Natural killer cell treated with Interleukin-12 subunit alpha and Interleukin-12 subunit beta and Interleukin-15 and Interleukin-18, amount 100 ng/mL, for 72 hours (primary cell): Measurements from ENCODE around the gene SLC43A2. TPM values are rescaled to one million over a fixed set of nuclear protein-coding genes. Genes with fewer than 3 reads are reported as not detected.
"Not testable (repeated sequence)": the region's sequence is repeated elsewhere in the genome, so short reads cannot be mapped to it uniquely, and the experiment has no call there.

Experiments
- ATAC-seq, 2 donors: fragments of 150-1000 bp; cut with Tn5 transposase in 1 of 2; sonication (Bioruptor Pico), chemical (Tn5 transposase) in 1 of 2; 2 replicates each; pipeline ENCODE4 v1.10.0; 2021
- DNase-seq: peaks from one replicate; pipeline ENCODE4 v3.0.0; 2022; ENCODE audit warnings: low spot score
- H3K27ac Mint-ChIP-seq, 2 donors: 1 replicate in 1 of 2; 2 replicates in 1 of 2; pipeline ENCODE4 v1.8.0; 2022; ENCODE audit warnings: mixed read lengths in 2 of 2, mild to moderate bottlenecking in 1 of 2, moderate library complexity in 1 of 2
- H3K27me3 Mint-ChIP-seq, 2 donors: 1 replicate in 1 of 2; 2 replicates in 1 of 2; pipeline ENCODE4 v1.8.0; 2022; ENCODE audit warnings: mixed read lengths in 2 of 2
- H3K36me3 Mint-ChIP-seq: one replicate; pipeline ENCODE4 v1.8.0; 2022; ENCODE audit warnings: mixed read lengths
- H3K4me1 Mint-ChIP-seq, 2 donors: 1 replicate in 1 of 2; 2 replicates in 1 of 2; pipeline ENCODE4 v1.8.0; 2022; ENCODE audit warnings: low read depth in 2 of 2, mixed read lengths in 2 of 2, mild to moderate bottlenecking in 1 of 2
- H3K4me3 Mint-ChIP-seq: one replicate; pipeline ENCODE4 v1.8.0; 2022; ENCODE audit warnings: mixed read lengths
- H3K9me3 Mint-ChIP-seq: 2 replicates; pipeline ENCODE4 v1.8.0; 2022; ENCODE audit warnings: mixed read lengths
- total RNA-seq, 2 donors: library from RNA; stranded (reverse); gene quantifications; one replicate each; pipeline ENCODE4 v1.2.3, GENCODE V29; 2022

Gene SLC43A2
- 1 to 10 TPM; 4.9 to 5.0 TPM for total RNA-seq

DNA sequence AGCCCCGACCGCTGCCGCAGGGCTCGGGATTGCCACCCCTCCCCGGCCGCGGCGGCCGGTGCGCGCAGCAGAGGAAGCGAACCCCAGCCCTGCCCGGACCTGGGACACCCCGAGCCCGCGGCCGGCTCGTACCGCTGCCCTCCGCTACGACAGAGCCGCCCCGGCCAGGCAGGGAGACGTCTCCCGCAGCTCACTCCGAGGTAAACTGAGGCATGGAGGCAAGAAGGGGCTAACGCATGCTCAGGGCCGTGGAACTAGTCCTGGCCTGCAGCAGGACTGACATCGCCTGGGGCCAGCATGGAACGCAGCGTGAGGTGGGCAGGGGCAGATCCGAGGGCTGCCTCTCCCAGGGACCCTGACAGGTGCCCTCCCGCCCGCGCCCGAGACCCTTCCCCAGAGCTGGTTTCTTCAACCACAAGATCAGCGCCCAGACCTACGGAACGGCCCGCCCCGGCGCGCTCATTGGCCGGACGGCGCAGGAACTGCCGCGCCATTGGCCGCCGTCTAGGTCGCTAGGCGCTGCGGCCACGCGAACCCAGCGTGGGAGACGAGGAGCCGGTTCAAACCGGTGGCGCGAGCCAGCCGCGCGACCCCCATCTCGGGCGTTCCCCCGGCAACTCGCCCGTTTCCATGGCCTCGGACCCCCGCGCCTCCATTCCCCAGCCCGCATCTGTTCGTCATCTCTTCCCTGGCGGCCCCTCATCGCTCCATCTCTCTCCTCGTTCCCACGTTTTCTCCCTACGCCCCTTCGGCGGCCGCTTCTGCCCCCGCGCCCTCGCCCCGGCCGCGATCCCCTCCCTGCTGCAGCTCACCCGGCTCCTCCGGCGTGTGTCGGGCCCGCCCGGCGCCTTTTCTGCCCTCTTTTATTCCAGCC lies at the start of gene SLC43A2:
SLC43A2 (minus strand) TSS at position 853 of the 874 bp plus-strand sequence. CDS start 960 bp downstream, outside the sequence.
- no peaks in the 10 kb centered on the region for H3K36me3 Mint-ChIP-seq
- peak within 1 kb of the TSS; percentile 87 for H3K4me3 Mint-ChIP-seq
- peak; percentile 86 for DNase-seq
- H3K4me1 Mint-ChIP-seq = peaks cover 12 to 14% of the 10 kb centered on the region in 2 donors
- peaks cover 7 to 11% of the 10 kb centered on the region in 2 donors for H3K27me3 Mint-ChIP-seq
- H3K9me3 Mint-ChIP-seq = no peaks in the 10 kb centered on the region
- peak; percentile 86 to 89 for ATAC-seq
- peak within 1 kb of the TSS; percentile 56 to 81 for H3K27ac Mint-ChIP-seq

DNA sequence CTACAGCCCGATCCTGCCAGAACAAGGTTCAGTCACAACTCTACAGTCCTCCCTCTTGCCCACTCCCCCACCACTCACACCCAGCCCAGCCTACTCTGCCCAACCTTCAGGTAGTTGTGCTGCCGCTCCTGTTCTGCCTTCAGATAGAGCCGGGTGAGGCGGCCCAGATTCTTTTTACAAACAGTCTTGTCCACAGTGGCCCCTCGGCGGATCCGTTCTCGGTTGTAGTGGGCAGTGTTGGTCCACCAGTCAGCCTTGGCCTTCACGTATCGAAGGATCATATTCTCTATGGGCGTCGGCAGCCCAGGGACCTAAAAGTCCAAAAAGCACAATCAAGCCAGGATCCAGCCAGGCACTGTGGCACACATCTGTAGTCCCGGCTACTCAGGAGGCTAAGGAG lies 47.8 kb upstream of the SLC43A2 start:
- Mint-ChIP-seq H3K4me3 (no peak overlapping the region), H3K27me3 (no peaks in the 10 kb centered on the region), H3K36me3 (peaks cover 46% of the 10 kb centered on the region), H3K27ac (no peak overlapping the region), H3K9me3 (no peaks in the 10 kb centered on the region), H3K4me1 (peaks cover 12 to 21% of the 10 kb centered on the region in 2 donors)
- no peak for ATAC-seq
- peak; percentile 6 for DNase-seq

DNA sequence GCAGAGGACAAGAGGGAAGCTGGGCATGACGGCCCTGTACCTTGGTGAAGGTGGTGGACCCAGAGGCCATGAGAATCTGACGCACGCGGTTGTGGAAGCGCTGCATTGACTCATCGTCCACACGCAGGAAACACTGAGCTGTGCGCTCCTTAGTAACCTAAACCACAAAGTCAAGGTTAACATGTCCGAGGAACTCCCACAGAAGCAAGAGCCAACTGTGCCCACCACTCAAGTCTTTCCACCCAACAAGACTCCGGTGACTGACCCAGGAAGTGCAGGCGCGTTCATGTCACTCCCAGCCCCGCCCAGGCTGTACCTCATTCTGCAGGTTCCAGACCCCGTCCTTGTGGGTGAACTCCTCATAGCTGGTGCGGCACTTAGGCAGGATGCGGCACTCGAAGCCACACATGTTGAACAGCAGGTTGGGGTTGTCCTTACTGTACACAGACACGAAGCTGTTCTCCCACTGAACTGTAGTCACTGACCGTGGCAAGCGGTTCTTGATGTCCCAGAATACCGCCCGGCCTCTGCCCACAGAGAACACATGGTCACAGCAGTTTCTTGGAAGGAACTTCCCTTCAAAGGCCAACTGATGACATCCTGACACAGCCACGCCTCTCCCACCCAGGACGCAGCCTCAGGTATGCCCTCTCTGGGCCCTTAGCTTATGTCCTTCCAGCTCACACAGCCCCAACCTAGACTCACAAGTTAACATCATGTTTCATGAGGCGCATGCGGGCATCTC lies 44.6 kb upstream of the SLC43A2 start:
- H3K27ac Mint-ChIP-seq = peak overlapping the region in 1 of 2 donors; percentile 20

DNA sequence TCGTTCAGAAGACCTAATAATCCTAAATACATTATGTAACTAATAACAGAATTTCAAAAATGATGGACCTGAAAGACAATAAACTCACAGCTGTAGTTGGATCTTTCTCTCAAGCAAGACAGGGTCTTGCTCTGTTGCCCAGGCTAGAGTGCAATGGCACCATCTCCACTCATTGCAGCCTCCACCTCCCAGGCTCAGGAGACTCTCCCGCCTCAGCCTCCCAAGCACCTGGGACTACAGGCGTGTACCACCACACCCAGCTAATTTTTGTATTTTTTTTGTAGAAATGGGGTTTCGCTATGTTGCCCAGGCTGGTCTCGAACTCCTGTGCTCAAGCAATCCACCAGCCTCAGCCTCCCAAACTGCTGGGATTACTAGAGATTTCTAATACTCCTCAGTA lies 35.3 kb upstream of the SLC43A2 start:
- H3K9me3 Mint-ChIP-seq, H3K27ac Mint-ChIP-seq: not testable (repeated sequence)
- H3K36me3 Mint-ChIP-seq = peaks cover 35% of the 10 kb centered on the region

More for the DNA sequence above, 44.6 kb upstream of the SLC43A2 start:
- Mint-ChIP-seq H3K36me3 (peaks cover 55% of the 10 kb centered on the region), H3K4me1 (peaks cover 23 to 27% of the 10 kb centered on the region in 2 donors), H3K4me3 (no peak overlapping the region), H3K9me3 (no peaks in the 10 kb centered on the region), H3K27me3 (no peaks in the 10 kb centered on the region)
- DNase-seq (peak; percentile 61), ATAC-seq (peak; percentile 61 to 65)

DNA sequence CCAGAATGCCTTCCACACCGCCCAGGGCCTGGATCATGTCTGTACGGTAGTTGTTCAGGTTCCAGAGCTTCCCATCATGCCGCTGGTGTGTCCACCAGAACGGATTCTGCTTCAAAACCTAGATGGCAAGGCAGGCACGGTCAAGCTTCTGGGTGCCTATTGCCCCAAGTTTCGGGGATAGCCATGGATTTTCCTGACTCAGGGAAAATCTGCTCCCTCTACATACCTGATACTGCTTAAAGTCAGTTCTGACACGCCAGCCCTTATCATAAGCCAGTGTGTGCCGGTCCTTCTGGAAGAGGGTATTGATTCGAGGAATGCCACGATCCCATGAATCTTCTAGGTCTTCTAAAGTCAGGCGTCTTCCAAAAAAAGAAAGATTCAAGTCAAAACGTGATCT lies 32.4 kb upstream of the SLC43A2 start:
- Mint-ChIP-seq H3K27ac (no peak overlapping the region), H3K36me3 (peaks cover 45% of the 10 kb centered on the region), H3K27me3 (no peaks in the 10 kb centered on the region), H3K4me3 (no peak overlapping the region), H3K4me1 (peaks cover 4 to 13% of the 10 kb centered on the region in 2 donors), H3K9me3 (no peaks in the 10 kb centered on the region)
- no peak for ATAC-seq
- DNase-seq = no peak

More for the DNA sequence above, 35.3 kb upstream of the SLC43A2 start:
- H3K4me1 Mint-ChIP-seq = peaks cover 10 to 19% of the 10 kb centered on the region in 2 donors
- not testable (repeated sequence) for H3K4me3 Mint-ChIP-seq, DNase-seq, H3K27me3 Mint-ChIP-seq, ATAC-seq

DNA sequence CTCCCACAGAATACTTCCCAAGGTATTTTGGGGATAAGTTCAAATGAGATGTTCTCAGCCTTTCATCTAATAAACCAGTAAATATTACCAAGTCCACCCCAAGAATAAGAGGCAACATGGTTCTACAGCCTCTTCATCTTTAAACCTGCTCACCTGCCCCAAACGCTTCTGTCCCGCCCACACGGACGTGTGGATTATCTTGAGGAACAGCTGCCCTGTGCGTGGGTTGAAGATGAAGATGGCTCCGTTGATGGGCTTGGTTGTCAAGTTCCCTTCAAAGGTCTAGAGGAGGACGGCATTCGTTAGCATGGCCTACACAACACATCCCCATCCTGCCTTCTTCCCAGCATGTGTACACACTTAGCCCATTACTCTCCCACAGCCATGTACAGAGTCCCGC lies 29.5 kb upstream of the SLC43A2 start:
- H3K27me3 Mint-ChIP-seq = no peaks in the 10 kb centered on the region
- ATAC-seq (no peak), DNase-seq (no peak)
- peaks cover 56% of the 10 kb centered on the region for H3K36me3 Mint-ChIP-seq
- no peak overlapping the region for H3K4me3 Mint-ChIP-seq
- H3K27ac Mint-ChIP-seq = no peak overlapping the region
- H3K9me3 Mint-ChIP-seq = no peaks in the 10 kb centered on the region
- H3K4me1 Mint-ChIP-seq = peaks cover 4 to 13% of the 10 kb centered on the region in 2 donors

DNA sequence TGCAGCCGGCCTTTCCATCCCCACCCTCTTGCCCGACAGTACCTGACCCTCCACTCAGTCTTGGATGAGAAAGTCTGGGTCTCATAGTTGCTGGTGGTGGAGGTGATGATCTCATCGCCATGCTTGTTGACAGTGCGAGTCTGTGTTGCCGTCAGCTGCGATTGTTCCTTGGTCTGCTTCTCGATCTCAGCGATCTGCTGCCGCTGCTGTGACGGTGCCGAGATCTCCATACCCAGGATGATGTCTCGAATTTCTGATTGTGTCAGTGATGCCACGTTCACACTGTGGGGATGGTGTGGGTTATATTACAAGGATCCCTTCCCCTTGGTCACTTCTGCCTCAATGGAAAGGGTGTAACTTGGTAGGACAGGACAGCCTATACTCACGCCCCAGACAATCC lies 25.1 kb upstream of the SLC43A2 start:
- Mint-ChIP-seq H3K4me3 (no peak overlapping the region), H3K36me3 (peaks cover 38% of the 10 kb centered on the region), H3K9me3 (no peaks in the 10 kb centered on the region), H3K27ac (no peak overlapping the region), H3K27me3 (no peaks in the 10 kb centered on the region), H3K4me1 (peaks cover 0 to 8% of the 10 kb centered on the region in 2 donors)
- DNase-seq (no peak), ATAC-seq (no peak)

DNA sequence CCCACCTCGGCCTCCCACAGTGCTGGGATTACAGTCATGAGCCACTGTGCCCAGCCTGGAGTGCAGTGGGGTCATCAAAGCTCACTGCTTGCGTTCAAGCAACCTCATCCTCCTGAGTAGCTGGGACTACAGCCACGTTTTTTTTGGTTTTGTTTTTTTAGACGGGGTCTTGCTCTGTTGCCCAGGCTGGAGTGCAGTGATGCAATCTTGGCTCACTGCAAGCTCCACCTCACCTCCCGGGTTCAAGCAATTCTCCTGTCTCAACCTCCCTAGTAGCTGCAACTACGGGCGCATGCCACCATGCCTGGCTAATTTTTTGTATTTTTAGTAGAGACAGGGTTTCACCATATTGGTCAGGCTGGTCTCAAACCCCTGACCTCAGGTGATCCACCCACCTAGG lies 24.2 kb upstream of the SLC43A2 start:
- H3K27ac Mint-ChIP-seq, H3K4me3 Mint-ChIP-seq: not testable (repeated sequence)

DNA sequence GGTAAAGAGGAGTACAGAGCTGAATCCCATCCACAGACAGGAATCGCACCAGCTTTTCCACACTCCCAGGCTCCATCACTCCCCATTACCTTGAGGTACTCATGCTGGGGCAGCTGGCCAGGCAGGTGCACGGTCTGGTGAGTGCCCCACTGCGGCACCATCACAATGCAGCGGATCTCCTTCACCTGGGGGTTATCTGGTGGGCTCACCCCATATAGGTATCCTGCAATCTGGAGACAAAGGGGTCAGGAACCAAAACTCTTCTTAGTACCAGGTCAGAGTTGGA lies 22.9 kb upstream of the SLC43A2 start:
- ATAC-seq = no peak
- no peak for DNase-seq
- H3K27ac Mint-ChIP-seq = no peak overlapping the region
- H3K9me3 Mint-ChIP-seq = no peaks in the 10 kb centered on the region
- H3K4me3 Mint-ChIP-seq = no peak overlapping the region
- H3K27me3 Mint-ChIP-seq = no peaks in the 10 kb centered on the region
- H3K36me3 Mint-ChIP-seq = peaks cover 22% of the 10 kb centered on the region
- H3K4me1 Mint-ChIP-seq = peaks cover 0 to 5% of the 10 kb centered on the region in 2 donors

More for the DNA sequence above, 24.2 kb upstream of the SLC43A2 start:
- ATAC-seq, H3K27me3 Mint-ChIP-seq, DNase-seq, H3K4me1 Mint-ChIP-seq, H3K9me3 Mint-ChIP-seq: not testable (repeated sequence)
- peaks cover 30% of the 10 kb centered on the region for H3K36me3 Mint-ChIP-seq

DNA sequence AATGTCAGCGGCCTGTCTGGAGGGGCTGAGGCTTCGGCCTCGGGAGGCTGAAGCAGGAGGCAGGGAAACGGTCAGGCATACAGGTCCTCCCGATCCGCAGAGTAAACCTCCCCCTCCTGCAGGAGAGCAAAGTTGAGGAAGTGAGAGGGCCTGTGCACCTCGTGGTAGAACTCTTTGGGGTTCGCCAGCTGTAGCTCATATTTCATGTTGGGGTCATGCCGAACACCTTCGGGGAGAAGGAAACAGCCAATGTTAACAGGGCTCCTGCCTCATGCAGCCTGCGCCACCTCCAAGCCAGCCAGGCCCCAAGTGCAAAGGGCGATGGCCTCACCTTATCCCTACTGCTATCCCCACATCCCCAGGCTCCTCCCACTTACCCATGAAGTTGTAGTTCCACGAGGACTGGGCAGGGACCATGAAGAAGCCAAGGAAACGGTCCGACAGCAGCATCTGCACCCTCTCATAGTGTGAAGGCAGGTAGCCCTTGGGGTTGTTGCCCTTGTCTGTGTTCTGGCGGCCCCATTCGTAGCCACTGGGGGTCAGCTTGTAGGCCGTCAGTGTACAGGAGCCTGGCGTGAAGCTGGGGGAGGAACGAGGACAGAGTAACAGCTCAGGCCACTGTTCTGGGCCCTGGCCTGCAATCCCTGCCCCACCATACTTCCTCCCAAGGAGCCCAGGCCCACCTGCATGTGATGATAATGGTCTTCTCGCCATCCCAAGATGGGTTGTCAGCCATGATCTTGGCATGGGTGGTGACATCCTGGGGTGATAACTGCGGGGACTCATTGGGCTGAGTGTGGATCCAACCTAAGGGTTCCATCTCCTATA lies 22.3 kb upstream of the SLC43A2 start:
- Mint-ChIP-seq H3K36me3 (peaks cover 17% of the 10 kb centered on the region), H3K27ac (no peak overlapping the region), H3K4me1 (peaks cover 0 to 9% of the 10 kb centered on the region in 2 donors), H3K4me3 (no peak overlapping the region), H3K27me3 (no peaks in the 10 kb centered on the region), H3K9me3 (no peaks in the 10 kb centered on the region)
- DNase-seq (no peak), ATAC-seq (no peak)

DNA sequence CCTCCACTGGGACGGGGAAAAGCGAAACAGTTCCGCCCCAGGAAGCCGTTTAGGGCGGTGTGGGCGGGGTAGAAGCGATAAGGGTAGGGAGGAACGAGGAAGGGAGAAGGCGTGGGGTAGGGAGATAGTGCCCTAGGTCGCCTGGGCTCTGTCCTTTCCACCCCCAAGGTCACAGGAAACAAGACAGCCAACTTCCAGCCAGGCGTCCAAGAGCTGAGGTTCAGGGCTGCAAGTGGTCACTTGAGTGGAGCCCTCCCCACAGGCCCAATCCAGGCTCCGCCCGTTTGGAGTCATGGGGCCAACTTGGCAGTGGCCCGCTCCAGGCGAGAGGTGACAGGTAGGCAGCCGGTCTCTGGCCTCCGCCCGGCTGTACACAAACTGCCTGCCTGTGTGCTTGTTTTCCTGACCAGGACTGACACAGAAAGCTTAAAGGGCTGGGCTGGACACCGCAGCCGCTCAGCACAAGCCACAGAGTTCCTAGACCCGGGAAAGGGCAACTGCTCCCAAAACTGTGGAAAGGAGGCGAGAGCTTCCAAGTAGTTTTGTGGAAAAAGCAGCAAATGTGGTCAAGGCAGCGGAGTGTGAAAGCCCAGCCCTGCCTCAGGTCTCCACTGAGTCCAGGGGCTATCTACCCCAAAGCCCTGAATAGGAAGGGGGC lies 21.3 kb upstream of the SLC43A2 start, which contains the start of gene RILP:
RILP (minus strand) TSS at position 23 of the 658 bp plus-strand sequence. CDS start 62 bp downstream, outside the sequence.
- Mint-ChIP-seq H3K27me3 (no peaks in the 10 kb centered on the region), H3K4me3 (peak within 1 kb of the TSS; percentile 54), H3K27ac (no peak within 1 kb of the TSS), H3K36me3 (peaks cover 17% of the 10 kb centered on the region), H3K4me1 (peaks cover 0 to 16% of the 10 kb centered on the region in 2 donors), H3K9me3 (no peaks in the 10 kb centered on the region)
- DNase-seq = no peak
- peak; percentile 0 to 1 for ATAC-seq

DNA sequence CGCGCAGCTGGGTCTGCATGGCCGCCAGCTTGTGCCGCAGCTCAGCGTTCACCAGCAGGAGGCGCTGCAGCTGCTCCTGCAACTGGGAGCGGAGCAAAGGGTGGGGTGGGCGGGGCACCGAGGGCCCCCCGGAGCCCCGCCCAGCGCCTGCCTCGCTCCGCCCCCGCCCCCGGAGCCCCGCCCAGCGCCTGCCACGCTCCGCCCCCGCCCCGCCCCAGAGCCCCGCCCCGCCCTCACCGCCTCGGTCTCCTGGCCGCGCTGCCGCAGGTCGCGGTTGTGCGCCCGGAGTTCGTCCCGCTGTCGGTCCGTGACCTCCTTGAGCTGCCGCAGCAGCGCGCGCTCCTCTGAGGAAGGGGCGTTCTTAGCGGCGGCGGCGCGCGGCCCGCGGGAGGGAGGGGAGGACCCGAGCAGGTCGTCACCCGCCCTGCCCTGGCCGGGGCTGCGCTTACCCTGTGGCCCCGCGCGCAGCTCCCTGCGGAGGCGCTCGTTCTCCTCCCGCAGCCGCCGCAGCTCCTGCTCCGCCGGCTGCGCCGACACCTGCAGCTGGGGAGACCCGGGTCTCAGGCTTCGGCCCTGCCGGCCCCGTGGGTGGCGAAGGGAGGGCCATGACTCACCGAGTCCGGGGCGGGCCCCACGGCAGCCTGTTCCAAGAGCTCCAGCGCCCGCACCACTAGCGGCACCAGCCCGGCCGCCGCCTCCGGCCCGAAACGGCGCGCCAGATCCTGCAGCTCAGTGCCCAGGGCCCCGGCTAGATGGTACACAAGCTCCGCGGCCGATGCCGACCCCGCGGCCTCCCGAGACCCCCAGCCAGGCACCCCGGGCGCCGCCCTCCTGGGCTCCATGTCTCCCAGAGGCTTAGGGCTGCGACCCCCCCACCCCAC lies 20.6 kb upstream of the SLC43A2 start:
- Mint-ChIP-seq H3K9me3 (no peaks in the 10 kb centered on the region), H3K36me3 (peaks cover 13% of the 10 kb centered on the region), H3K27me3 (no peaks in the 10 kb centered on the region), H3K4me3 (peak overlapping the region; percentile 54), H3K4me1 (peaks cover 4 to 22% of the 10 kb centered on the region in 2 donors), H3K27ac (no peak overlapping the region)
- ATAC-seq (peak; percentile 88 to 90), DNase-seq (peak; percentile 96)
